GM23338 (cell line): Measurements from ENCODE around the gene VRTN. TPM values are rescaled to one million over a fixed set of nuclear protein-coding genes. Genes with fewer than 3 reads are reported as not detected.

ENCODE experiments used
- ATAC-seq: fragments of 200-7000 bp; cut with Tn5 transposase; 3 replicates; pipeline ENCODE4 v1.9.1; 2020
- DNase-seq: peaks from one replicate; pipeline ENCODE4 v3.0.0-alpha.2; 2015; ENCODE audit warnings: low spot score
- H2AFZ ChIP-seq: fragments of 200-600 bp; sonication (generic); 2 replicates; pipeline ENCODE4 v1.8.0; 2016; ENCODE audit warnings: antibody characterized with exemption, mild to moderate bottlenecking, moderate library complexity
- H3F3A ChIP-seq: fragments of 200-600 bp; sonication (generic); replicated peaks from 2 replicates; pipeline ENCODE4 v1.8.0; 2017; ENCODE audit warnings: antibody characterized with exemption, mixed run types, low read depth
- H3K27ac ChIP-seq: fragments of 200-600 bp; sonication (generic); 2 replicates; pipeline ENCODE4 v1.6.1; 2016; ENCODE audit warnings: low read depth
- H3K27me3 ChIP-seq: fragments of 200-600 bp; sonication (generic); 2 replicates; pipeline ENCODE4 v1.8.0; 2016; ENCODE audit warnings: mild to moderate bottlenecking, mixed run types, moderate library complexity; ENCODE audit not compliant: insufficient read depth
- H3K36me3 ChIP-seq: fragments of 200-600 bp; sonication (generic); 2 replicates; pipeline ENCODE4 v1.8.0; 2016; ENCODE audit warnings: mild to moderate bottlenecking; ENCODE audit not compliant: insufficient read depth
- H3K4me1 ChIP-seq: fragments of 200-600 bp; sonication (generic); 2 replicates; pipeline ENCODE4 v1.8.0; 2016; ENCODE audit warnings: mild to moderate bottlenecking, moderate library complexity; ENCODE audit not compliant: insufficient read depth
- H3K4me2 ChIP-seq: fragments of 200-600 bp; sonication (generic); 2 replicates; pipeline ENCODE4 v1.7.1; 2017; ENCODE audit warnings: mixed run types
- H3K4me3 ChIP-seq: fragments of 200-600 bp; sonication (generic); 2 replicates; pipeline ENCODE4 v1.6.1; 2016; ENCODE audit warnings: mixed run types
- H3K79me2 ChIP-seq: fragments of 200-600 bp; sonication (generic); replicated peaks from 2 replicates; pipeline ENCODE4 v1.8.0; 2017; ENCODE audit warnings: mild to moderate bottlenecking; ENCODE audit not compliant: insufficient read depth
- H3K9me2 ChIP-seq: fragments of 200-600 bp; sonication (generic); 2 replicates; pipeline ENCODE4 v1.8.0; 2017; ENCODE audit not compliant: insufficient read depth
- H4K20me1 ChIP-seq: fragments of 200-600 bp; sonication (generic); replicated peaks from 2 replicates; pipeline ENCODE4 v1.8.0; 2017; ENCODE audit warnings: mild to moderate bottlenecking; ENCODE audit not compliant: insufficient read depth
- H3K27ac Mint-ChIP-seq: 2 replicates; pipeline ENCODE4 v1.8.0; 2020; ENCODE audit warnings: inconsistent platforms, mild to moderate bottlenecking, moderate library complexity, mixed read lengths
- H3K27me3 Mint-ChIP-seq: 3 replicates; pipeline ENCODE4 v1.8.0; 2022; ENCODE audit warnings: low read depth, mild to moderate bottlenecking, moderate library complexity, mixed read lengths, inconsistent platforms; ENCODE audit not compliant: insufficient read depth, poor library complexity
- H3K36me3 Mint-ChIP-seq: 3 replicates; pipeline ENCODE4 v1.8.0; 2021; ENCODE audit warnings: low read depth, mild to moderate bottlenecking, inconsistent platforms, moderate library complexity, mixed read lengths
- H3K4me1 Mint-ChIP-seq: 3 replicates; pipeline ENCODE4 v1.8.0; 2020; ENCODE audit warnings: mild to moderate bottlenecking, inconsistent platforms, mixed read lengths
- H3K4me3 Mint-ChIP-seq: 3 replicates; pipeline ENCODE4 v1.8.0; 2021; ENCODE audit warnings: moderate library complexity, mild to moderate bottlenecking, inconsistent platforms, mixed read lengths
- H3K9me3 Mint-ChIP-seq: 3 replicates; pipeline ENCODE4 v1.8.0; 2020; ENCODE audit warnings: moderate library complexity, mild to moderate bottlenecking, inconsistent platforms, mixed read lengths
- CREB1 ChIP-seq: fragments of 250-450 bp; sonication (Bioruptor Pico); IDR thresholded peaks from 2 replicates; pipeline ENCODE4 v1.5.0; 2020; ENCODE audit warnings: low read depth, mild to moderate bottlenecking, moderate library complexity
- ETS1 ChIP-seq: IDR thresholded peaks from 2 replicates; pipeline ENCODE4 v1.6.1; 2016; ENCODE audit warnings: antibody characterized with exemption
- EZH2 ChIP-seq: fragments of 200-600 bp; sonication (generic); IDR thresholded peaks from one replicate; pipeline ENCODE4 v1.8.0; 2017; ENCODE audit warnings: antibody characterized with exemption, mild to moderate bottlenecking, low read depth; ENCODE audit not compliant: unreplicated experiment
- JUNB ChIP-seq: IDR thresholded peaks from one replicate; pipeline ENCODE4 v1.6.1; 2016; ENCODE audit warnings: antibody characterized with exemption; ENCODE audit not compliant: unreplicated experiment
- NANOG ChIP-seq: IDR thresholded peaks from 2 replicates; pipeline ENCODE4 v1.6.1; 2016; ENCODE audit warnings: antibody characterized with exemption, borderline replicate concordance
- ZNF331 ChIP-seq: fragments of 250-450 bp; sonication (Bioruptor Pico); IDR thresholded peaks from 2 replicates; pipeline ENCODE4 v1.5.0; 2020; ENCODE audit warnings: low read depth, mild to moderate bottlenecking, moderate library complexity
- ZNF462 ChIP-seq: fragments of 250-450 bp; sonication (Bioruptor Pico); IDR thresholded peaks from 2 replicates; pipeline ENCODE4 v1.5.0; 2020; ENCODE audit warnings: mild to moderate bottlenecking, moderate library complexity
- polyA plus RNA-seq: library from polyadenylated mRNA; unstranded; fragments of >200 nt; fragmentation: Nextera tagmentation; extraction: Ambion mirVana; gene quantifications from 2 replicates; pipeline ENCODE4 v1.2.1, GENCODE V29; 2016
- total RNA-seq: library from RNA; depleted of rRNA; stranded (reverse); fragments of >200 nt; shearing (Covaris generic); gene quantifications from 2 replicates; pipeline ENCODE4 v1.2.3, GENCODE V29; 2014
- TF ChIP-seq, protein P1 (sequence below): IDR thresholded peaks from one replicate; pipeline ENCODE4 v1.6.1; 2018; ENCODE audit warnings: antibody characterized with exemption; ENCODE audit not compliant: unreplicated experiment

Gene VRTN
- total and polyA plus RNA-seq, 2 experiments from 2014 or later: 63.9 to 143 TPM

DNA sequence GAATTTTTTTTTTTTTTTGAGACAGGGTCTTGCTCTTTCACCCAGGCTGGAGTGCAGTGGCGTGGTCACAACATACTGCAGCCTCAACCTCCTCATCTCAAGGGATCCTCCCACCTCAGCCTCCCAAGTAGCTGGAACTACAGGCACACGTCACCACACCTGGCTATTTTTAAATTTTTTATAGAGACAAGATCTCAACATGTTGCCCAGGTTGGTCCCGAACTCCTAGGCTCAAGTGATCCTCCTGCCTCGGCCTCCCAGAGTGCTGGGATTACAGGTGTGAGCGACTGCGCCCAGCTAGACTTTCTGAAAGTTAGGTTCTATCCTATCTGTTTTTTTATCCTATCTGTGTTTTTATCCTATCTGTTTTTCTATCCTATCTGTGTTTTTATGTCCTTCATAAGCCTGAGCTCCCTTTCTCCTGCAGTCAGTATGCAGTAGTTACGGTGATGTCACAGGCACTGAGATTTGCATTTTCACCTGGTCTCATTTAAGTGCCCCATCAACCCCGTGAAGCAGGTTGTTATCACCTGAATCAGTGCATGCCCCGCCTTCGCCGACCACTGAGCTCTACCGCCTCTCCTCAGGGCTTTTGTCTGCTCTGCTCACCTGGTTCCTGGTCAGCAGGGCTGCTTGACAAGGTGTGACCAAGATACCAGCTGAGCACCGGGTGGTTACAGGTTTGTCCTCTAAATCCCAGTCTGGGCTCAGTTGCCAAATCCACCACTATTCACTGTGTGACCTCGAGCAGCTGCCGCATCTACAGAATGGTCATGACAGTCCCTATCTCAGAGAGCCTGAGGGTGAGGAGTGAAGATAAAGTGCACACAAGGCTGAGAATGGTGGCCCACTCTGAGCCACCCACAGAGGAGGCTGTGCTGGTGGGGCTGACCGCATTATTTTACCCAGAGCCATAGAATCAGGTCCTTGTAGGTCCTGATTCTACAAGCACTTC lies 44.6 kb downstream of the VRTN start (continued):
- no peak for TF ChIP-seq ZNF462 (CRISPR knock-in tag)
- no peak for TF ChIP-seq ZNF331 (CRISPR knock-in tag)
- TF ChIP-seq NANOG: no peak
- no peak for TF ChIP-seq CREB1 (CRISPR knock-in tag)
- TF ChIP-seq JUNB: no peak

GRCh38 chr14:74394549-74394948 lies 46.3 kb downstream of the VRTN start:
- H3K36me3 Mint-ChIP-seq: no peaks in the 10 kb centered on the region
- peaks cover 26% of the 10 kb centered on the region for H3K4me1 Mint-ChIP-seq
- H3K4me2 ChIP-seq: no peak overlapping the region
- no peaks in the 10 kb centered on the region for H4K20me1 ChIP-seq
- no peak overlapping the region for H3K27ac ChIP-seq
- H3K79me2 ChIP-seq: no peaks in the 10 kb centered on the region
- H3K4me3 ChIP-seq: no peak overlapping the region
- no peak overlapping the region; the same call in 2 of the 3 replicates for H3K4me3 Mint-ChIP-seq
- H3F3A ChIP-seq: 0 out of 2 replicates have a peak, but pooled peaks cover 6% of the 10 kb centered on the region
- H2AFZ ChIP-seq: no peak overlapping the region
- H3K36me3 ChIP-seq: no peaks in the 10 kb centered on the region
- peaks cover 8% of the 10 kb centered on the region; the same call in 1 of the 2 replicates for H3K4me1 ChIP-seq
- H3K27me3 ChIP-seq: no peaks in the 10 kb centered on the region
- ATAC-seq (no peak; the same call in 1 of the 3 replicates), DNase-seq (no peak)
- peaks cover 11% of the 10 kb centered on the region for H3K27me3 Mint-ChIP-seq
- H3K9me2 ChIP-seq: no peaks in the 10 kb centered on the region
- no peaks in the 10 kb centered on the region for H3K9me3 Mint-ChIP-seq
- H3K27ac Mint-ChIP-seq: no peak overlapping the region; the same call in 1 of the 2 replicates
- TF ChIP-seq NANOG (no peak), ETS1 (no peak), EZH2 (no peak)
- TF ChIP-seq, protein P1, sequence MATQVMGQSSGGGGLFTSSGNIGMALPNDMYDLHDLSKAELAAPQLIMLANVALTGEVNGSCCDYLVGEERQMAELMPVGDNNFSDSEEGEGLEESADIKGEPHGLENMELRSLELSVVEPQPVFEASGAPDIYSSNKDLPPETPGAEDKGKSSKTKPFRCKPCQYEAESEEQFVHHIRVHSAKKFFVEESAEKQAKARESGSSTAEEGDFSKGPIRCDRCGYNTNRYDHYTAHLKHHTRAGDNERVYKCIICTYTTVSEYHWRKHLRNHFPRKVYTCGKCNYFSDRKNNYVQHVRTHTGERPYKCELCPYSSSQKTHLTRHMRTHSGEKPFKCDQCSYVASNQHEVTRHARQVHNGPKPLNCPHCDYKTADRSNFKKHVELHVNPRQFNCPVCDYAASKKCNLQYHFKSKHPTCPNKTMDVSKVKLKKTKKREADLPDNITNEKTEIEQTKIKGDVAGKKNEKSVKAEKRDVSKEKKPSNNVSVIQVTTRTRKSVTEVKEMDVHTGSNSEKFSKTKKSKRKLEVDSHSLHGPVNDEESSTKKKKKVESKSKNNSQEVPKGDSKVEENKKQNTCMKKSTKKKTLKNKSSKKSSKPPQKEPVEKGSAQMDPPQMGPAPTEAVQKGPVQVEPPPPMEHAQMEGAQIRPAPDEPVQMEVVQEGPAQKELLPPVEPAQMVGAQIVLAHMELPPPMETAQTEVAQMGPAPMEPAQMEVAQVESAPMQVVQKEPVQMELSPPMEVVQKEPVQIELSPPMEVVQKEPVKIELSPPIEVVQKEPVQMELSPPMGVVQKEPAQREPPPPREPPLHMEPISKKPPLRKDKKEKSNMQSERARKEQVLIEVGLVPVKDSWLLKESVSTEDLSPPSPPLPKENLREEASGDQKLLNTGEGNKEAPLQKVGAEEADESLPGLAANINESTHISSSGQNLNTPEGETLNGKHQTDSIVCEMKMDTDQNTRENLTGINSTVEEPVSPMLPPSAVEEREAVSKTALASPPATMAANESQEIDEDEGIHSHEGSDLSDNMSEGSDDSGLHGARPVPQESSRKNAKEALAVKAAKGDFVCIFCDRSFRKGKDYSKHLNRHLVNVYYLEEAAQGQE: no peak
